Left lobe of liver (tissue), 2 donors: ENCODE results near the gene CHRNA5. TPM values are rescaled to one million over a fixed set of nuclear protein-coding genes. Genes with fewer than 3 reads are reported as not detected.

ENCODE experiments used
- ATAC-seq: fragments of 200-7000 bp; cut with Tn5 transposase; one replicate; pipeline ENCODE4 v1.9.1; 2020; ENCODE audit warnings: mild to moderate bottlenecking, moderate library complexity
- DNase-seq: peaks from one replicate; pipeline ENCODE4 v3.0.0-alpha.2; 2020; ENCODE audit warnings: low spot score
- total RNA-seq: library from RNA; stranded (reverse); gene quantifications from one replicate; pipeline ENCODE4 v1.2.1, GENCODE V29; 2021
- donor health status: DM: no; HTN: no; CAD: no; lungs with moderate emphysema.
- donor health status: DM: no; HTN: yes; CAD: no.

The CHRNA5 gene
- total RNA-seq, 1 donor from 2014 or later = 0.35 TPM

- DNase-seq (no peak), ATAC-seq (no peak)
These were observed 71.1 kb downstream of the CHRNA5 start for GRCh38 chr15:78636378-78636859.

GRCh38 chr15:78637776-78638435 lies 72.6 kb downstream of the CHRNA5 start:
- no peak for ATAC-seq

DNA sequence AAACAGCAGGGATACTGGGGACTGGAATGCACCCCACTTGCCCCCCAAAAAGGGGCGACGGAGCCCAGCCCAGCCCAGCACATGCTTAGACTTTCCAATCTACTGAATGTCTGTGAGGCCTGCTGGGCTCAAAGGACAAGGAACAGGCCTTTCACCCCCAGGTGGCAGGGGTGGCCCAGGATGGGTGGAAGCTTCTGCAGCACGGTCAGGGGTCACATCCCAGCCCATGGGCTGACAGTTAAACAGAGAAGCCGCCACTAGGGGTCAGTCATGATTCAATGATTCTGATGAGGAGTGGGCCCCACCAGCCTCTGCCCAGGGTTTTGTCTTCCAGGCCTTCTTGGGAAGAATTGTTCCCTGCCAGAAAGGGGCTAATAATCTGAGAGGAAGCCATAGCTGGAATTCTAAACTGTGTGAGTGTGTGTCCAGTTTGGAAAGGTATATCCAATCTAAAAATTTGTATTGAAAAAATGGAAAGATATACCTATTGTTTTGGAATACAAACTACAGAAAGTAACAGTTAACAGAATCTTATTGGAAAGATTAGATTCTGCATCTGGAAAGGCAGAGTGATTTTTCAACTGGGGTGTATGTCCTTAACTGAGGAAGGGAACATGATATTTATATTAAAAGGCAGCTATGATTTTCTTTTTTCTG lies 73.5 kb downstream of the CHRNA5 start:
- DNase-seq (peak; percentile 55), ATAC-seq (peak; percentile 87)

More at GRCh38 chr15:78637776-78638435, 72.6 kb downstream of the CHRNA5 start:
- no peak for DNase-seq

DNA sequence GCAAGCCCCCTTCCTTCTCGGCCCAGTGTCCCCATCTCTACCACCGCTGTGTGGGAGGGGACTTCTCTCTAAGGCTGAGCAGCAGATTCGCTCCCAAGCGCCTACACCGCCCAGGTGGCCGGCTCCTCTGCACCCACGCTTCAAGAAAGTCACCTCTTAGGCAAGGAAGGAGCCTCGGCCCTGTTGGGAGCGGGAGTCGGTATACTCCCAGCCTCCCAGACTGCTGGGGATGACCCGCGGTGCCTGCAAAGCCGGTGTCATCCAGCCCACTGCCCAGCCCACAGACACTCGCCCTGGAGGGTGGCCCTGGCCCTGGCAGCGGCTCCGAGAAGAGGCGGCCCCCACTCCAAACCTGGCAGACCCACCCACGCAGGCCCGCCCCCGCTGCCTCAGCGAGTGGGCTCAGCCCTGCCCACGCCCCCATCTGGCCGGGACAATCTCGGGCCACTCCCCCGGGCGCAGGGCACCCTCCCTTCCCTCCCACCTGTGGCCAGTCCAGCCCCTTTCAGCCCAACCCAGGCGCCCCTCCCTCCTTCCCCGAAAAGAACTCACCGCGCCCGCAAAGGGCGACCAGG lies 75.3 kb downstream of the CHRNA5 start:
- DNase-seq (no peak), ATAC-seq (no peak)

- DNase-seq = no peak
- no peak for ATAC-seq
These were observed 75.9 kb downstream of the CHRNA5 start, which contains the start of gene CHRNB4 for GRCh38 chr15:78641102-78641748. Gene CHRNB4, minus strand, starts transcription at chr15:78641210. Its CDS starts 77 bp downstream, at chr15:78641133.

- no peak for DNase-seq
- no peak for ATAC-seq
These were observed 76.5 kb downstream of the CHRNA5 start for GRCh38 chr15:78641749-78642275.

GRCh38 chr15:78642331-78642730 lies 77.0 kb downstream of the CHRNA5 start:
- DNase-seq = no peak
- no peak for ATAC-seq

Other genes starting within 250 kb of the CHRNA5 start
- gene CRABP1, start 225.2 kb upstream of the CHRNA5 start, total RNA-seq = 0.40 TPM
- 25.1 TPM for gene IREB2, start 127.3 kb upstream of the CHRNA5 start, total RNA-seq
- 5.4 TPM for gene HYKK, start 57.9 kb upstream of the CHRNA5 start, total RNA-seq
- 59.2 TPM for gene PSMA4, start 25.1 kb upstream of the CHRNA5 start, total RNA-seq
- not detected for gene CHRNA3, start 55.5 kb downstream of the CHRNA5 start, total RNA-seq
- gene CHRNB4, start 75.7 kb downstream of the CHRNA5 start, total RNA-seq = not detected
- gene ADAMTS7, start 245.9 kb downstream of the CHRNA5 start, total RNA-seq = 0.86 TPM